Natural killer cell treated with Interleukin-12 subunit alpha and Interleukin-12 subunit beta and Interleukin-15 and Interleukin-18, amount 100 ng/mL, for 72 hours (primary cell): ENCODE results near the gene RBSN. TPM values are rescaled to one million over a fixed set of nuclear protein-coding genes. Genes with fewer than 3 reads are reported as not detected.

ENCODE experiments used
- ATAC-seq, 2 donors: fragments of 150-1000 bp; cut with Tn5 transposase in 1 of 2; sonication (Bioruptor Pico), chemical (Tn5 transposase) in 1 of 2; 2 replicates each; pipeline ENCODE4 v1.10.0; 2021
- DNase-seq: peaks from one replicate; pipeline ENCODE4 v3.0.0; 2022; ENCODE audit warnings: low spot score
- H3K27ac Mint-ChIP-seq, 2 donors: 1 replicate in 1 of 2; 2 replicates in 1 of 2; pipeline ENCODE4 v1.8.0; 2022; ENCODE audit warnings: mixed read lengths in 2 of 2, mild to moderate bottlenecking in 1 of 2, moderate library complexity in 1 of 2
- H3K27me3 Mint-ChIP-seq, 2 donors: 1 replicate in 1 of 2; 2 replicates in 1 of 2; pipeline ENCODE4 v1.8.0; 2022; ENCODE audit warnings: mixed read lengths in 2 of 2
- H3K36me3 Mint-ChIP-seq: one replicate; pipeline ENCODE4 v1.8.0; 2022; ENCODE audit warnings: mixed read lengths
- H3K4me1 Mint-ChIP-seq, 2 donors: 1 replicate in 1 of 2; 2 replicates in 1 of 2; pipeline ENCODE4 v1.8.0; 2022; ENCODE audit warnings: low read depth in 2 of 2, mixed read lengths in 2 of 2, mild to moderate bottlenecking in 1 of 2
- H3K4me3 Mint-ChIP-seq: one replicate; pipeline ENCODE4 v1.8.0; 2022; ENCODE audit warnings: mixed read lengths
- H3K9me3 Mint-ChIP-seq: 2 replicates; pipeline ENCODE4 v1.8.0; 2022; ENCODE audit warnings: mixed read lengths
- total RNA-seq, 2 donors: library from RNA; stranded (reverse); gene quantifications; one replicate each; pipeline ENCODE4 v1.2.3, GENCODE V29; 2022

RBSN gene
- total RNA-seq, 2 donors from 2014 or later = 17.9 to 19.1 TPM

- no peak for ATAC-seq
- Mint-ChIP-seq H3K36me3 (no peaks in the 10 kb centered on the region), H3K27ac (no peak overlapping the region), H3K9me3 (no peaks in the 10 kb centered on the region), H3K4me3 (no peak overlapping the region), H3K27me3 (peaks cover 10 to 15% of the 10 kb centered on the region in 2 donors), H3K4me1 (no peaks in the 10 kb centered on the region)
- DNase-seq = no peak
These were observed 14.5 kb upstream of the RBSN start for GRCh38 chr3:15113471-15113870.

GRCh38 chr3:15112011-15112410, 13.1 kb upstream of the RBSN start:
- peaks cover 0 to 6% of the 10 kb centered on the region in 2 donors for H3K4me1 Mint-ChIP-seq
- ATAC-seq (no peak), DNase-seq (no peak)
- no peak overlapping the region for H3K27ac Mint-ChIP-seq
- H3K4me3 Mint-ChIP-seq = no peak overlapping the region
- H3K27me3 Mint-ChIP-seq = peaks cover 10 to 19% of the 10 kb centered on the region in 2 donors
- no peaks in the 10 kb centered on the region for H3K36me3 Mint-ChIP-seq
- no peaks in the 10 kb centered on the region for H3K9me3 Mint-ChIP-seq

DNA sequence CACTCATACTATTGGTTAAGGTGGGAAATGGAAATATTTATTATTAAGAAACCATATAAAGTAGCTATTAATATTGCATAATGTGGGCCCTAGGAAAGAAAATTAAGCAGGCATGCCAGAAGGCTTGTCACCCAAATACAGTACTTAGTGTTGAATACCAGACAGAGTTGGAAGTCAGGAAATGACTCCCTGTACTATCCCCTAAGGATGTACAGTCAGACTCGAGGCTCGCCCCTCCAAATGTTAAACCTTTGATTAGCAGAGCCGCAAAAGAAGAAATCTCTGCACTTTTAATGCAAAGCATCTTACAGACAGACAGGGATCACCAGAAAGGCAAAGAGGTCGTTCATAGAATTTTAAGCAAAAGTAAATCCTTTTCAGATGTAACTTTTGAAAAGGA, 11.3 kb upstream of the RBSN start:
- Mint-ChIP-seq H3K4me3 (no peak overlapping the region), H3K9me3 (no peaks in the 10 kb centered on the region), H3K36me3 (no peaks in the 10 kb centered on the region), H3K27me3 (peaks cover 10 to 19% of the 10 kb centered on the region in 2 donors), H3K27ac (no peak overlapping the region), H3K4me1 (peaks cover 0 to 6% of the 10 kb centered on the region in 2 donors)
- DNase-seq = no peak
- ATAC-seq = no peak

GRCh38 chr3:15108869-15109268, 9.9 kb upstream of the RBSN start:
- no peaks in the 10 kb centered on the region for H3K9me3 Mint-ChIP-seq
- H3K36me3 Mint-ChIP-seq = no peaks in the 10 kb centered on the region
- DNase-seq = no peak
- H3K4me3 Mint-ChIP-seq = no peak overlapping the region
- peaks cover 0 to 6% of the 10 kb centered on the region in 2 donors for H3K4me1 Mint-ChIP-seq
- ATAC-seq = no peak
- no peak overlapping the region for H3K27ac Mint-ChIP-seq
- H3K27me3 Mint-ChIP-seq = peaks cover 10 to 14% of the 10 kb centered on the region in 2 donors

DNA sequence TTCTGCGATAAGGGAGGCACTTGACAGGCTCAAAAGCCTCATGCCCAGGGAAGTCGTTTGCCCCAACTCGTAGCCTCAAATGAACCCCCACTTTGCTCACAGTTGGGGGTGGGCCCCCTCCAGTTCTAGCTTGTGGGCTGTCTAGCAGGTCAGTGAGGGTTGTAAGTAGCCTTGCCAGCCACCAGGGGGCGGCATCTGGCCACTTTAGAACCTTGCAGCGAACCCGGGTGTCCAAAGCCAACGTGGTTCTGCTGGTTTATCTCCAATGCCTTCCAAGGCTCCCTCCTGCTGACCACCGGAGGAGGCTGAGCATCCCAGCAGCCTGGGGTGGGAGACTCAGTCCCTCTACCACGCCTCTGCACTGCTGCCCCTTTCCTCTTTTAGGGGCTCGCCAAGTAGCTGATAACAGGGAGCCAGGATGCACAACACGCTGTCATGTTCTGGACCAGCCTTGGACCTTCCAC, 9.2 kb upstream of the RBSN start:
- Mint-ChIP-seq H3K4me1 (peaks cover 0 to 6% of the 10 kb centered on the region in 2 donors), H3K36me3 (no peaks in the 10 kb centered on the region), H3K27ac (no peak overlapping the region), H3K9me3 (no peaks in the 10 kb centered on the region), H3K27me3 (peaks cover 10 to 14% of the 10 kb centered on the region in 2 donors), H3K4me3 (no peak overlapping the region)
- ATAC-seq (peak; percentile 81 to 88), DNase-seq (peak; percentile 82)

- Mint-ChIP-seq H3K27ac (peak overlapping the region in 1 of 2 donors; percentile 16), H3K4me3 (no peak overlapping the region), H3K4me1 (peaks cover 0 to 6% of the 10 kb centered on the region in 2 donors), H3K9me3 (no peaks in the 10 kb centered on the region), H3K36me3 (no peaks in the 10 kb centered on the region), H3K27me3 (peaks cover 10 to 14% of the 10 kb centered on the region in 2 donors)
- no peak for DNase-seq
- no peak for ATAC-seq
These were observed 8.4 kb upstream of the RBSN start for GRCh38 chr3:15107075-15107947.

DNA sequence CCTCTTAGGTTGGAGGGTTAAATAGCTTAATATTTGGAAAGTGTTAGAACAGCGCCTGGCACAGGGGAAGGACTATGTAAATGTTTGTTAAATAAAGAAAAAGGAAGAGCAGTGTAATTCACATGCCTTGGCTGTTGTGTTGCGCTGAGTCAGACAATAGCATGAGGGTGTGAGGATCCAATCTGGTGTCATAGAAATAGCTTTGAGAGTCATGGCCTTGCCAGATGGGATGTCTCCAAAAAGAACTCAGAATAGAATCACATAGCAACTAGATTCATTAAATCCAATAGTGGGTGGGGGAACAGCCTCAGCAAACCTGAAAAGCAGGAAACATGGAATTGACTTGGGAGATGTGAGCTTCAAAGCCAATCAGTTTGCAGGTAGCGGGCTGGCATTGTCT, 3.9 kb upstream of the RBSN start:
- no peak overlapping the region for H3K4me3 Mint-ChIP-seq
- peaks cover 16 to 19% of the 10 kb centered on the region in 2 donors for H3K4me1 Mint-ChIP-seq
- no peak for ATAC-seq

GRCh38 chr3:15102256-15102655, 3.3 kb upstream of the RBSN start:
- no peaks in the 10 kb centered on the region for H3K9me3 Mint-ChIP-seq
- ATAC-seq = no peak
- peaks cover 10% of the 10 kb centered on the region for H3K36me3 Mint-ChIP-seq
- no peak for DNase-seq
- H3K4me1 Mint-ChIP-seq = peaks cover 18 to 19% of the 10 kb centered on the region in 2 donors
- H3K4me3 Mint-ChIP-seq = no peak overlapping the region
- no peak overlapping the region for H3K27ac Mint-ChIP-seq
- H3K27me3 Mint-ChIP-seq = peaks cover 0 to 4% of the 10 kb centered on the region in 2 donors

More for the DNA sequence above, 3.9 kb upstream of the RBSN start:
- no peak for DNase-seq
- no peaks in the 10 kb centered on the region for H3K9me3 Mint-ChIP-seq
- peaks cover 9% of the 10 kb centered on the region for H3K36me3 Mint-ChIP-seq
- H3K27me3 Mint-ChIP-seq = peaks cover 0 to 6% of the 10 kb centered on the region in 2 donors
- H3K27ac Mint-ChIP-seq = no peak overlapping the region

- Mint-ChIP-seq H3K27ac (peak overlapping the region; percentile 87 to 88), H3K9me3 (no peaks in the 10 kb centered on the region), H3K4me3 (peak overlapping the region; percentile 93), H3K4me1 (peaks cover 18 to 19% of the 10 kb centered on the region in 2 donors), H3K27me3 (peaks cover 0 to 2% of the 10 kb centered on the region in 2 donors), H3K36me3 (peaks cover 10% of the 10 kb centered on the region)
- no peak for ATAC-seq
- no peak for DNase-seq
These were observed 583 bp upstream of the RBSN start for GRCh38 chr3:15099364-15100098.

- Mint-ChIP-seq H3K36me3 (peaks cover 10% of the 10 kb centered on the region), H3K27me3 (peaks cover 0 to 2% of the 10 kb centered on the region in 2 donors), H3K4me3 (peak overlapping the region; percentile 93), H3K4me1 (peaks cover 18 to 19% of the 10 kb centered on the region in 2 donors), H3K27ac (peak overlapping the region; percentile 87 to 88), H3K9me3 (no peaks in the 10 kb centered on the region)
- ATAC-seq = peak in 1 of 2 donors; percentile 14
- DNase-seq = no peak
These were observed 1.1 kb downstream of the RBSN start for GRCh38 chr3:15097891-15098290.

DNA sequence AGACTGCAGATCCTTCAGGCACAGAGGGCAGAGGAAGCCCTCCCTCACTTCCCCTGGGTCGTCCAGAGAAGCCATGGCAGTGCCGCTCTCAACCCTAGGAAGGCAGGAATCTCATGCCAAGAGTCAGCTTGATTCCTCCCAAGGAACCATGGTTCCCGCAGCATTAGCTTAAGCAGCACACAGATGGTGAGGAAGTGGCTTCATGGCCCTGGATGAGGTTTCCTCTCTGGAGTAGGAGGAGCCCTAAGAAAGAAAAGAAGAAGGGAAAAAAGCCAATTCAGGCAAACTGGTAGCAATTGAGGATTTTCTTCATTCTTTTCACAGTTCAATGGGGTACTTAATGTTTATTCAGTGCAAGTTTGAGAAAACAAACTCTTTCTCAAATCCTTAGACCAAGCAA, 2.9 kb downstream of the RBSN start:
- peaks cover 10% of the 10 kb centered on the region for H3K36me3 Mint-ChIP-seq
- no peak overlapping the region for H3K4me3 Mint-ChIP-seq
- no peaks in the 10 kb centered on the region for H3K27me3 Mint-ChIP-seq
- ATAC-seq (no peak), DNase-seq (no peak)
- H3K4me1 Mint-ChIP-seq = peaks cover 18 to 19% of the 10 kb centered on the region in 2 donors
- H3K9me3 Mint-ChIP-seq = no peaks in the 10 kb centered on the region
- H3K27ac Mint-ChIP-seq = no peak overlapping the region

DNA sequence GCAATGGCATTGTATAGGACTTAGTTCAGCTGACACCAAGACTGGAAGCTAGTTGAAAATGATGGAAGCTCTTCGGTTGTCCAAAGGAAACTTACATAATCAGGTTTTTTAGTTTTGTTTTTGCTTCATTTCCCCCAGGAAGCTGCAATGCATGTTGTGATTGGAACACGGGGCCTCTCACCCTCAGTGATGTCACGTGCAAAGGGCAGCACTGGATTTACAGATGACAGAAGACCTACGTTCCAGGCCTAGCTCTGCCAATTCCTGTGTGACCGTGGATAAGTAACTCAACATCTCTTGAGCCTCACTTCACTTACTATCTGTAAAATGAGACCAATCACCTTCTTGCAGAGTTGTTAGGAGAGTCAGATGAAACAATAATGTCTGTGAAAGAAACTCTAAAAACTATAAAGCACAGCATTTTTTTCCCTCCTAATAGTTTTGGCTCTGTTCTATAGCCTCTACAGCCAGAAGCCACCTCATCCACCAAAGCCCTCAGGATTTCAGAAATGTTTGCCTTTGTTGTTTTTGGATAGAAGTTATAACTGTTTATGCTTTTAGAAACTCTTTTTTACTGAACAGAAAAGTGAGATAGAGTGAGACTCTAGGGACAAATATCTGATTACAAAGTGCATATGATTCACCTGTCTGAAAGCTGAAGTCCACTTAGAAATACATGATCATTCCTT, 4.6 kb downstream of the RBSN start:
- H3K36me3 Mint-ChIP-seq = peaks cover 10% of the 10 kb centered on the region

GRCh38 chr3:15092686-15093085, 6.3 kb downstream of the RBSN start:
- Mint-ChIP-seq H3K4me1 (peaks cover under 1 to 2% of the 10 kb centered on the region in 2 donors), H3K27me3 (no peaks in the 10 kb centered on the region), H3K27ac (no peak overlapping the region), H3K36me3 (no peaks in the 10 kb centered on the region), H3K4me3 (no peak overlapping the region), H3K9me3 (no peaks in the 10 kb centered on the region)
- no peak for DNase-seq
- no peak for ATAC-seq

More for the DNA sequence above, 4.6 kb downstream of the RBSN start:
- H3K4me3 Mint-ChIP-seq = no peak overlapping the region
- H3K4me1 Mint-ChIP-seq = peaks cover 13 to 16% of the 10 kb centered on the region in 2 donors
- DNase-seq = no peak
- H3K9me3 Mint-ChIP-seq = no peaks in the 10 kb centered on the region
- no peak overlapping the region for H3K27ac Mint-ChIP-seq
- no peak for ATAC-seq
- no peaks in the 10 kb centered on the region for H3K27me3 Mint-ChIP-seq
